ENCODE results near the gene ITPRID2.

Gene ITPRID2

GRCh38 chr2:181891258-181891965, at the start of gene ITPRID2:
Gene ITPRID2 (plus strand): TSS chr2:181891730. CDS start chr2:181892067, 337 bp downstream.
- ChIA-PET CTCF (interaction anchor here (0.6 to 4.4 kb wide), 9 partner anchors 8 to 25 kb away, joined by 3 to 28 read pairs (median 4); no protein-coding TSS in a partner anchor), POLR2A (interaction anchor here (1.0 kb wide), 1 partner anchor 9 kb away, joined by 4 read pairs; no protein-coding TSS in a partner anchor)
- peak; percentile 96 for DNase-seq (ENCODE audit: extremely low spot score)
- peak; percentile 34 for TF ChIP-seq CTCF (IDR thresholded peaks at IDR 0.05; ENCODE audit: control extremely low read depth, extremely low read depth, low read depth, missing control alignments)

- ChIA-PET CTCF (no interaction called here), POLR2A (no interaction called here)
- DNase-seq (ENCODE audit: extremely low spot score), result no peak
- no peak for TF ChIP-seq CTCF (IDR thresholded peaks at IDR 0.05; ENCODE audit: control extremely low read depth, extremely low read depth, low read depth, missing control alignments)
These were observed 46.8 kb upstream of the ITPRID2 start for GRCh38 chr2:181844551-181845290.

GRCh38 chr2:181846399-181847197, 44.9 kb upstream of the ITPRID2 start:
- no peak for TF ChIP-seq CTCF (IDR thresholded peaks at IDR 0.05; ENCODE audit: control extremely low read depth, extremely low read depth, low read depth, missing control alignments)
- no peak for DNase-seq (ENCODE audit: extremely low spot score)
- CTCF ChIA-PET, result interaction anchor here (1.5 kb wide), 1 partner anchor 12 kb away, joined by 4 read pairs; no protein-coding TSS in a partner anchor
- POLR2A ChIA-PET, result no interaction called here

- no peak for TF ChIP-seq CTCF (IDR thresholded peaks at IDR 0.05; ENCODE audit: control extremely low read depth, extremely low read depth, low read depth, missing control alignments)
- no peak for DNase-seq (ENCODE audit: extremely low spot score)
- ChIA-PET CTCF (interaction anchor here (1.5 kb wide), 1 partner anchor 12 kb away, joined by 4 read pairs; no protein-coding TSS in a partner anchor), POLR2A (no interaction called here)
These were observed 44.4 kb upstream of the ITPRID2 start for GRCh38 chr2:181847198-181847556.

GRCh38 chr2:181847702-181848101, 43.8 kb upstream of the ITPRID2 start:
- DNase-seq (ENCODE audit: extremely low spot score), result no peak
- CTCF ChIA-PET, result interaction anchor here (1.2 to 1.7 kb wide), 2 partner anchors 11 to 15 kb away, joined by 3 read pairs; no protein-coding TSS in a partner anchor
- POLR2A ChIA-PET, result no interaction called here
- no peak for TF ChIP-seq CTCF (IDR thresholded peaks at IDR 0.05; ENCODE audit: control extremely low read depth, extremely low read depth, low read depth, missing control alignments)
